Upper lobe of left lung (tissue), 6 donors: ENCODE data around the gene APIP. TPM values are rescaled to one million over a fixed set of nuclear protein-coding genes. Genes with fewer than 3 reads are reported as not detected.

ENCODE experiments used
- ATAC-seq, 2 donors: fragments of 200-7000 bp; cut with Tn5 transposase; one replicate each; pipeline ENCODE4 v1.9.1; 2022; ENCODE audit warnings: mild to moderate bottlenecking in 2 of 2, moderate library complexity in 2 of 2; ENCODE audit not compliant: low FRiP score in 2 of 2
- DNase-seq, 2 donors: peaks; one replicate each; pipeline ENCODE4 v3.0.0-alpha.2; 2019 to 2020
- H3K27ac ChIP-seq, 4 donors: fragments of 200-600 bp; sonication (generic); one replicate each; pipeline ENCODE4 v1.5.1; 2016 to 2019
- H3K27me3 ChIP-seq, 4 donors: fragments of 200-600 bp; sonication (generic); one replicate each; pipeline ENCODE4 v1.5.1; 2017 to 2019
- H3K36me3 ChIP-seq, 4 donors: fragments of 200-600 bp; sonication (generic); one replicate each; pipeline ENCODE4 v1.5.1; 2016 to 2019
- H3K4me1 ChIP-seq, 4 donors: fragments of 200-600 bp; sonication (generic); one replicate each; pipeline ENCODE4 v1.5.1; 2018 to 2019
- H3K4me3 ChIP-seq, 4 donors: fragments of 200-600 bp; sonication (generic); one replicate each; pipeline ENCODE4 v1.5.1; 2017 to 2019; ENCODE audit warnings: mild to moderate bottlenecking in 2 of 4, moderate library complexity in 1 of 4
- H3K9me3 ChIP-seq, 4 donors: fragments of 200-600 bp; sonication (generic); one replicate each; pipeline ENCODE4 v1.5.1; 2018 to 2019
- CTCF ChIP-seq, 6 experiments: fragments of 450-650 bp in 4 of 6; fragments of 200-600 bp in 2 of 6; sonication (generic) in 2 of 6; IDR thresholded peaks; one replicate each; pipeline ENCODE4 v1.5.1; 2016 to 2019; ENCODE audit warnings: antibody characterized with exemption in 6 of 6
- EP300 ChIP-seq, 4 donors: sonication (generic); formaldehyde crosslinking; IDR thresholded peaks; one replicate each; pipeline ENCODE4 v1.5.1; 2017; ENCODE audit warnings: antibody characterized with exemption in 4 of 4, control low read depth in 2 of 4
- POLR2A ChIP-seq, 4 donors: fragments of 450-650 bp; IDR thresholded peaks; one replicate each; pipeline ENCODE4 v1.5.1; 2016 to 2017; ENCODE audit warnings: antibody characterized with exemption in 4 of 4, mild to moderate bottlenecking in 2 of 4
- POLR2AphosphoS5 ChIP-seq, 2 donors: sonication (generic); formaldehyde crosslinking; IDR thresholded peaks; one replicate each; pipeline ENCODE4 v1.5.1; 2017; ENCODE audit warnings: antibody characterized with exemption in 2 of 2
- WGBS, 2 donors: methylation state at CpG; one replicate each; pipeline ENCODE4 v1.1.5; 2017 to 2018; 5-methylcytosine and 5-hydroxymethylcytosine counted together
- total RNA-seq, 6 donors: library from RNA; depleted of rRNA in 4 of 6; stranded (reverse); fragments of >200 nt in 4 of 6; gene quantifications; one replicate each; pipeline versions ENCODE4 v1.1.0 to v1.2.1, GENCODE V29; 2016 to 2021
- donor health status: DM: no; HTN: no; CAD: no; lungs with moderate emphysema.
- donor health status: DM: no; HTN: yes; CAD: no; lungs with severe emphysema.

Gene APIP, protein sequence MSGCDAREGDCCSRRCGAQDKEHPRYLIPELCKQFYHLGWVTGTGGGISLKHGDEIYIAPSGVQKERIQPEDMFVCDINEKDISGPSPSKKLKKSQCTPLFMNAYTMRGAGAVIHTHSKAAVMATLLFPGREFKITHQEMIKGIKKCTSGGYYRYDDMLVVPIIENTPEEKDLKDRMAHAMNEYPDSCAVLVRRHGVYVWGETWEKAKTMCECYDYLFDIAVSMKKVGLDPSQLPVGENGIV
- 10 to 100 TPM in 4 of 6 donors, 1 to 10 TPM in 2; 4.2 to 47.4 (median 26.8) TPM for total RNA-seq

- WGBS, 2 donors, result 0 to 1% methylated on average over 4 to 67 of the region's 79 CpGs
- peaks cover 11 to 22% (median 17%) of the 10 kb centered on the region in 4 donors for H3K4me1 ChIP-seq
- no peaks in the 10 kb centered on the region for H3K27me3 ChIP-seq
- H3K9me3 ChIP-seq, result no peaks in the 10 kb centered on the region
- DNase-seq (peak; percentile 100), ATAC-seq (peak; percentile 96 to 99)
- peak within 1 kb of the TSS; percentile 91 to 97 (median 96) for H3K27ac ChIP-seq
- TF ChIP-seq POLR2A (IDR thresholded peaks at IDR 0.05), result peak; percentile 73 to 99 (median 96)
- peak in 2 of 6 experiments; percentile 3 to 25 for TF ChIP-seq CTCF (IDR thresholded peaks at IDR 0.05)
- TF ChIP-seq POLR2AphosphoS5 (IDR thresholded peaks at IDR 0.05), result peak; percentile 78 to 96
- TF ChIP-seq EP300 (IDR thresholded peaks at IDR 0.05), result no peak
- H3K36me3 ChIP-seq, result peaks cover 0 to 3% (median 0%) of the 10 kb centered on the region in 4 donors
- H3K4me3 ChIP-seq, result peak within 1 kb of the TSS; percentile 79 to 88 (median 84)
Measured at GRCh38 chr11:34916015-34916842, at the start of gene APIP, which contains the start of gene PDHX. Gene APIP (minus strand): TSS chr11:34916379. CDS start chr11:34916284, 95 bp downstream. Gene PDHX (plus strand): TSS chr11:34916618. CDS start chr11:34916656, 38 bp downstream.

GRCh38 chr11:34964610-34965331 lies 48.6 kb upstream of the APIP start:
- Histone ChIP-seq H3K9me3 (no peaks in the 10 kb centered on the region), H3K27ac (no peak overlapping the region), H3K27me3 (no peaks in the 10 kb centered on the region), H3K4me3 (no peak overlapping the region), H3K36me3 (peaks cover 0 to 25% (median 3%) of the 10 kb centered on the region in 4 donors), H3K4me1 (no peaks in the 10 kb centered on the region)
- no peak for TF ChIP-seq EP300 (IDR thresholded peaks at IDR 0.05)
- no peak for TF ChIP-seq POLR2A (IDR thresholded peaks at IDR 0.05)
- no peak for TF ChIP-seq POLR2AphosphoS5 (IDR thresholded peaks at IDR 0.05)
- TF ChIP-seq CTCF (IDR thresholded peaks at IDR 0.05), result no peak
- DNase-seq (no peak), ATAC-seq (no peak)
- WGBS, 2 donors, result 62 to 83% methylated on average over 3 of the region's 3 CpGs

DNA sequence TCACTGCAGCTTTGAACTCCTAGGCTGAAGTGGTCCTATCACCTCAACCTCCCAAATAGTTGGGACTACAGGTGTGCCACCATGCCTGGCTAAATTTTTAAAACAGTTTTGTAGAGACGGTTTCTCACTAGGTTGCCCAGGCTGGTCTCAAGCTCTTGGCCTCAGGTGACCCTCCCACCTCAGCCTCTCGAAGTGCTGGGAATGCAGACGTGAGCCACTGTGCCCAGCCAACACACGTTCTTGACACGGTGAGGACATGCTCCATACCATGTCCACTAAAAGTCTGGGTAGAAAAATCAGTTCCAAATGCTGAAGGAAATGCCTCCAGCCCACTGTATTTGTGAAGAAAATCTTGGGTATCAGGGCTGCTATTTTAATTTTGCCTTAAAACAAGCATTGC lies 47.2 kb upstream of the APIP start:
- no peak overlapping the region for H3K4me3 ChIP-seq
- no peaks in the 10 kb centered on the region for H3K9me3 ChIP-seq
- H3K27me3 ChIP-seq, result no peaks in the 10 kb centered on the region
- TF ChIP-seq CTCF (IDR thresholded peaks at IDR 0.05) (no peak), POLR2AphosphoS5 (IDR thresholded peaks at IDR 0.05) (no peak), EP300 (IDR thresholded peaks at IDR 0.05) (no peak), POLR2A (IDR thresholded peaks at IDR 0.05) (no peak)
- no peak overlapping the region for H3K27ac ChIP-seq
- peaks cover 0 to 19% (median 3%) of the 10 kb centered on the region in 4 donors for H3K36me3 ChIP-seq
- ATAC-seq, result no peak
- H3K4me1 ChIP-seq, result no peaks in the 10 kb centered on the region
- DNase-seq, result peak in 1 of 2 donors; percentile 49
- 32 to 66% methylated on average over 4 to 5 of the region's 5 CpGs for whole genome bisulfite sequencing, 2 donors

GRCh38 chr11:34962034-34962433 lies 45.9 kb upstream of the APIP start:
- no peak overlapping the region for H3K27ac ChIP-seq
- no peaks in the 10 kb centered on the region for H3K27me3 ChIP-seq
- no peak for TF ChIP-seq POLR2A (IDR thresholded peaks at IDR 0.05)
- TF ChIP-seq EP300 (IDR thresholded peaks at IDR 0.05), result no peak
- TF ChIP-seq CTCF (IDR thresholded peaks at IDR 0.05), result no peak
- TF ChIP-seq POLR2AphosphoS5 (IDR thresholded peaks at IDR 0.05), result no peak
- DNase-seq, result no peak
- H3K9me3 ChIP-seq, result no peaks in the 10 kb centered on the region
- no peak overlapping the region for H3K4me3 ChIP-seq
- no peaks in the 10 kb centered on the region for H3K4me1 ChIP-seq
- peaks cover 0 to 20% (median 3%) of the 10 kb centered on the region in 4 donors for H3K36me3 ChIP-seq
- no peak for ATAC-seq
